RCC 7860 (cell line): ENCODE measurements around the gene MAP4K1.

Source experiments
- DNase-seq: peaks from one replicate; pipeline ENCODE4 v3.0.0-alpha.2; 2015; ENCODE audit warnings: low spot score
- FAIRE-seq: peaks from 2 replicates; lab custom pipeline; 2012; peaks lifted over from hg19 to GRCh38; lab: Jason Lieb, UNC

MAP4K1 gene

GRCh38 chr19:38549061-38549460 is 68.7 kb downstream of the MAP4K1 start:
- FAIRE-seq, result no peak
- no peak for DNase-seq

- no peak for FAIRE-seq
- no peak for DNase-seq
Measured at GRCh38 chr19:38547421-38547820, 70.3 kb downstream of the MAP4K1 start.

- no peak for FAIRE-seq
Measured at GRCh38 chr19:38545596-38545995, 72.2 kb downstream of the MAP4K1 start.

GRCh38 chr19:38544569-38545315 is 73.0 kb downstream of the MAP4K1 start:
- DNase-seq (no peak), FAIRE-seq (no peak)

More at GRCh38 chr19:38545596-38545995, 72.2 kb downstream of the MAP4K1 start:
- no peak for DNase-seq

GRCh38 chr19:38543807-38544568 is 73.8 kb downstream of the MAP4K1 start:
- peak; percentile 30 for FAIRE-seq
- peak; percentile 66 for DNase-seq

- DNase-seq, result no peak
- FAIRE-seq, result no peak
Measured at GRCh38 chr19:38543286-38543806, 74.4 kb downstream of the MAP4K1 start.

GRCh38 chr19:38542040-38542439 is 75.7 kb downstream of the MAP4K1 start:
- FAIRE-seq, result no peak
- DNase-seq, result no peak

- no peak for DNase-seq
- no peak for FAIRE-seq
Measured at GRCh38 chr19:38539751-38540150, 78.0 kb downstream of the MAP4K1 start.

GRCh38 chr19:38538793-38539528 is 78.8 kb downstream of the MAP4K1 start:
- DNase-seq (no peak), FAIRE-seq (no peak)

- no peak for DNase-seq
- no peak for FAIRE-seq
Measured at GRCh38 chr19:38538386-38538785, 79.4 kb downstream of the MAP4K1 start.
